SK-N-SH treated with all-trans-retinoic acid at 6 μM for 48 hours (cell line): ENCODE results near the gene GFM2.

Source experiments
- ATAC-seq: fragments of 200-7000 bp; cut with Tn5 transposase; 3 replicates; pipeline ENCODE4 v1.9.1; 2020; ENCODE audit warnings: mild to moderate bottlenecking, moderate library complexity
- CSDC2 ChIP-seq: fragments of 250-450 bp; sonication (Bioruptor Pico); IDR thresholded peaks from 2 replicates; pipeline ENCODE4 v1.5.0; 2020; ENCODE audit warnings: mild to moderate bottlenecking, moderate library complexity
- CSRNP3 ChIP-seq: fragments of 250-450 bp; sonication (Bioruptor Pico); IDR thresholded peaks from 2 replicates; pipeline ENCODE4 v1.5.1; 2021; ENCODE audit warnings: mild to moderate bottlenecking, moderate library complexity
- ISL1 ChIP-seq: fragments of 250-450 bp; sonication (Bioruptor Pico); IDR thresholded peaks from 2 replicates; pipeline ENCODE4 v2.1.2; 2022; ENCODE audit warnings: mild to moderate bottlenecking, moderate library complexity
- PATZ1 ChIP-seq: fragments of 250-450 bp; sonication (Bioruptor Pico); IDR thresholded peaks from 2 replicates; pipeline ENCODE4 v1.8.0; 2020; ENCODE audit warnings: mild to moderate bottlenecking, moderate library complexity, borderline replicate concordance
- POU6F1 ChIP-seq: fragments of 250-450 bp; sonication (Bioruptor Pico); IDR thresholded peaks from 2 replicates; pipeline ENCODE4 v1.8.0; 2021; ENCODE audit warnings: low read depth, mild to moderate bottlenecking, moderate library complexity, borderline replicate concordance
- ZFP3 ChIP-seq: fragments of 250-450 bp; sonication (Bioruptor Pico); IDR thresholded peaks from 2 replicates; pipeline ENCODE4 v1.5.0; 2020; ENCODE audit warnings: mild to moderate bottlenecking, moderate library complexity

GFM2 gene

GRCh38 chr5:74672215-74672877 is 94.6 kb downstream of the GFM2 start:
- ATAC-seq = no peak; the same call in 2 of the 3 replicates
- TF ChIP-seq ZFP3 (no peak), ISL1 (CRISPR knock-in tag) (no peak), POU6F1 (no peak), PATZ1 (CRISPR knock-in tag) (no peak), CSRNP3 (CRISPR knock-in tag) (no peak), CSDC2 (CRISPR knock-in tag) (no peak)
